Stimulated activated CD8-positive, alpha-beta memory T cell treated with anti-CD3 and anti-CD28 coated beads, Interleukin-15, amount 100 ng/mL, for 4 hours (primary cell): Measurements from ENCODE around the gene SLC16A11.
"Not testable (repeated sequence)": the region's sequence is repeated elsewhere in the genome, so short reads cannot be mapped to it uniquely, and the experiment has no call there.

ENCODE experiments used
- DNase-seq, 2 donors: peaks; one replicate each; pipeline ENCODE4 v3.0.0-alpha.2; 2020; ENCODE audit warnings: low read depth in 2 of 2

Gene SLC16A11

DNA sequence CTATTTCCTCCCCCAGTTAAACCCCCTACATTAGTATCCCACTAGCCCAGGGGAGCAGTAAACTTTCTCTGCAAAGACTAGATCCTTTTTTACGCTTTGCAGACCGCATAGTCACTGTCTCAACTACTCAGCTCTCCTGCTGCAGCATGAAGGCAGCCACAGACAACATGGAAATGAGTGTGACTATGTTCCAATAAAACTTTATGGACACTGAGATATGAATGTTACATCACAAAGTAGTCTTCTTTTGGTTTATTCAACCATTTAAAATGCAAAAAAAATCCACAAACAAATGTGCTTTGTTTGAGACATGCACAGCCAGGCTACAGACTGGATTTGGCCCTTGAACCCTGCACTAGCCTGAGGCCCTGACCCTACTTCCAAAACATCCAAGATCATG lies 33.4 kb downstream of the SLC16A11 start:
- no peak for DNase-seq

DNA sequence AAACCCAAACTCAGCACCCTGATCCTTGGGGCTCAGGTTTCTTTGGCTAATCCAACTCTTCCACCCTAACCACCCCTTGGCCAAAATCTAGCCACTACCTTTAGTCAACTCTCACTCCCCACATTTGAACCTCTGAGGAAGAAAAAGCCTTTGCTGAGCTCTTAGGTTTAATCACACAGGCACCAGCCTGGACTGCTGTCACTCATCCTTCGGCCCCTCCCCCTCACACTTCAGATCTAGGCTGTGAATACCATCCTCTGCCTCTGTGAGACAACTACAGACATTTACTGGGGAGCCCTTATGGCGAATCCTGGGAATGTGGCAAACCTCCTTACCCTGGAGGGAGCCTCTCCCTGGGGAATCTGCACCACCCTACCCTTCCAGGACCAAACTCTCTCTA lies 36.7 kb downstream of the SLC16A11 start:
- no peak for DNase-seq

DNA sequence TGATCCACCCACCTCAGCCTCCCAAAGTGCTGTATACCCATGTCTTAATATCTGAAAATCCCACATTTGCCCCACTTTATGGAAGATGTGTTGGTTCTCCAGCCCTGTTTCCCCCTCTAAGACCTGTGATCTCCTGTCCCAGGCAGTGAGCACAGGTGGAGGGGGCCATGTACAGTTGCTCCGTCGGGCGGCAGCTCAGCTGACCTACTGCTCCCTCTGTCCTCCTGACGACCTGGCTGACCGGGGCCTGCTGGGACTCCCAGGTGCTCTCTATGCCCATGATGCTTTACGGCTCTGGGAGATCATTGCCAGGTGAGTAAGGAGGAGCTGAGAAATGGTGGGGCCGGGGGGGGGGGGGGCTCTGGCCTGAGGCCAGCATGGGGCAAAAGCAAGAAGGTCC lies 38.2 kb downstream of the SLC16A11 start:
- DNase-seq: no peak

DNA sequence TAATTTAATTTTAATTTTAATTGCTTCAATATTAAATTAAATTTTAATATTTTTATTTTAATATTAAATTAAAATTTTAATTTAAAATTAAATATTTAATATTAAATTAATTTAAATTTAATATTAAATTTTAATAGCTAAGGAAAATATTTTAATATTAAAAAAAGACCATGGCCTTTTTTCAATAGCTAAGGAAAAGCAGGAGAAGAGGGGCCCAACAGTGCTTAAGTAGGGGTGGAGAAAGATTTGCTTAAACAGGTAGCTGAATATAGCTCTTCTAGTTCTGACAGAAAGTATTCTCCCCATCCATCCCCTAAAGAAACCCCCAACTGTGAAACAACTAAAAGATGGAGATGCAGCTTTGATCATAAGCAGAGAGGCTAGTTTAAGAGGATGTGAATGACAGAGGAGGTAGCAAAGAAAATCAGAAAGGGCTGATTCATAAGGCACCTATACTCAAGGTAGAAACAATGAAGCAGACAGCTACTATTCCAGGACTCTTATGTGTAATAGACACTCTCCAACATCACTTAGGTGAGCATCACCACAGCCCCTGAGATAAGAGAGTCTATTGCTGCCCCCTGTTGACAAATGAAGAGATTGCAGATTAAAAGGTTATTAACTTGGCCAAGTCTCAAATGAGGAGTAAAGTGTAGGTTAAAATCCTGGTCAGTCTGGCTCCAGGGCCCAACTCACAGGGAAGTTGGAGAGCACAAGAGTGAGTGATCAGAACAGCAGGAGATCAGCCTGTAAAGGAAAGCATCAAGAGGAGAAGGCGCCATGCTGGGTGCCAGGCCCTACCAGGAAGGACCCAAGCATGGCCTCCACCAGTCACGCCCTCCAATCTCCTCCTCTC lies 39.3 kb downstream of the SLC16A11 start:
- DNase-seq: no peak

DNA sequence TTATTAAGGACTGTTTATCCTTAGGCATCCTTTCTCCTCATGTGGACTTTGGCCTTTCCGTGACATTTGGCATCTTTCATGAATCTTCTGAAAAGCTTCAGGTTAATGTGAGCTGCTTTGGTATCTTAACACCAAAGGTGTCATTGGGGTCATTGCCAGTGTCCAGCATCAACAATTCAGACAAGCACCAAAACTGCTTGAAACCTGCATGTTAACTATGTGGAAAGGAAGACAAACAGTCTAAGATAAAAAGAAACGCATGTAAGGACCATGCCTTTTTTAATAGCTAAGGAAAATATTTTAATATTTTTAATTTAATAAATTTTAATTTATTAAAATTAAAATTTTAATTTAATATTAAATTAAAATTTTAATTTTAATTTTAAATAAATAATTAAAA lies 40.1 kb downstream of the SLC16A11 start:
- DNase-seq: no peak

DNA sequence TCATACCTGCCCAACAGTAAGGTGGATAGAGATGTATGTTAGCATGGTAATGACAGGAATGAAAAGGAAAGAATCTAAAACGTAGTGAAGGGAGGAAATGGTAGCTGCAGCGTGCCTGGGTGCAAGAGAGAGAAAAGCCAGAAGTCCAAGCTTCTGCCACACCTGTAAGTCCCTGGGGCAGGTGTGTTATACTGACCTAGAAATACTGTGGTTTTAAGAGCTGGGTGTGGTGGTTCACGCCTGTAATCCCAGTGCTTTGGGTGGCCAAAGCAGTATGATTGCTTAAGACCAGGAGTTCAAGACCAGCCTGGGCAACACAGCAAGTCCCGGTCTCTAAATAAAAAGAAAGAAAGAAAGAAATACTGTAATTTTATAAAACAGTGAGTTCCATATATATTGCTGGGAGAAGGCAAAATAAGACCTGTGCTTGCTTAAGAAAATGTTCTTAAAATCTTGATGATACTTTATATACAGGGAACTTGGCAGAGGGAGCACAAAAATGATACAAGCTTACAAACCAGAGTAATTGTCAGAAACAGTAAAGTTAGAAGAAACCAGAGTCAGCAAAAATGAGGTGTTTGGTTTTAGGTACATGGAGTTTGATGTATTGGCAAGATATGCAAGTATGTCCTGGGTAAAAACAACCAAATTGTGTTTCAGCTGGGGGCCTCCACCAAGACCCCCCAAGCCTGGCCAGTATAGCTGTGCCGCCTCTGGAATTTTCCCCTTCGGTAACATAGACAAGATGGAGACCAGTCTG lies 41.4 kb downstream of the SLC16A11 start:
- DNase-seq: no peak

DNA sequence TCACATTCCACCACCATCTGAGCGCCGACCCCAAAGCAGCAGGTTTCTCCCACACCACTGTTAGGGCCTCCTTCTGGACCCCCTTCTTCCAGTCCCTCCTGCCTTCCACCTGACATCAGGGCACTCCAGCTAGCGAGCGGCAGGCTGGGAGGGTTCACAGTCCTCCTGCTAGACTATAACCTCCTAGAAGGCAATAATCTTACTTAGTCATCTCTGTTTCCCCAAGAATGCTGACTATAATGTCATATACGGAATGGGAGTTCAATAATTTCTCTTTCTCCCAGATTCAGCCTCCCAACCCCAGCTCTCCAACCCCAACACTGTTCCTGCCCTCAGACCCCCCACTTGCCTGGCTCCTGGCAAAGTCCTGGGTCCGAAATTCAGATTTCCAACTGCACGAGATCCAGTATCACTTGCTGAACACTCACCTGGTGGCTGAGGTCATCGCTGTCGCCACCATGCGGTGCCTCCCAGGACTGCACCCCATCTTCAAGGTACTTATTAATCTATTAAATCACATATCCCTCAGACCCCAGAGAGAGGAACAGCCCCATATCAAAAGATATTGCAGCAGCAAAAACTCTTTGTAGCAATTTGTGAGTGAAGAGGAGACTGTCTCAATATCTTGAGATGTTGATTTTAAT lies 42.5 kb downstream of the SLC16A11 start:
- DNase-seq: no peak

DNA sequence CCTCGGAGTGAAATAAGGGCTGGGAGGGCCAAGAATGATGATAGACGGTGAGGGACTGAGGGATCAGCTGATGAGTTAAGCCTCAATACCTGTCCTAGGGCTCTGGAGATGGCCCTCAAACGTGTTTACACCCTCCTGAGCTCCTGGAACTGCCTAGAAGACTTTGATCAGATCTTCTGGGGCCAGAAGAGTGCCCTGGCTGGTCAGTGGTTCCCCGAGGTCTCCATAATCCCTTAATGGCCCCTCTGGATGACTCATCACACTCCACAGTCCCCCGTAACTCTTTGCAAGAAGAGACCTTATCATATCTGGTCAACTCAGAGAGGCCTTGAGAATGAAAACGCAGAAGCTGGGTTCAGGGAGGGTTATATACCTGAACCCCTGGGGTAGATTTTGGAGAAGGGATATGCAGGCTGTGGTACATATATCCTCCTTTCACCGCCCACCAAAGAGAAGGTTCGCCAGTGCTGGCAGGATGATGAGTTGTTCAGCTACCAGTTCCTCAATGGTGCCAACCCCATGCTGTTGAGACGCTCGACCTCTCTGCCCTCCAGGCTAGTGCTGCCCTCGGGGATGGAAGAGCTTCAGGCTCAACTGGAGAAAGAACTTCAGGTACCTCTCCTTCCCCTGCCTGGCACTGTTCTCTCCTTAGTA lies 44.9 kb downstream of the SLC16A11 start:
- no peak for DNase-seq

DNA sequence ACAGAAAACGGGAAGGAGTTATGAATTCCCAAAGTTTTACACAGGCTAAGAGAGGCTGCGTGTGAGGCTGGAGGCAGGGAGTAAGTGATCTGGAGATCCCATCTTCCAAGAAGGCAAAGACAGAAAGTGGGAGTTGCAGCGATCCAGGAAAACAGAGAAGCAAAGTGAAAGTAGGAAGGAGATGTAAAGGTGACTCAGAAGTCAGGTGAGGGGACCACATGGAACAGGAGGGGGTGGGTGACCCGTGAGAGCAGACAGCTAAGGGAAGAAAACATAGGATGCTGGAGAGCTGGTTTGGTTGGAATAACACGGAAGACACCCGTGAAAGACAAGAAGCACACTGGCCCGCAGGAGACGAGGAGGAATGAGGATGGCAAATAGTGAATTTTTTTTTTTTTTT lies 46.7 kb downstream of the SLC16A11 start:
- no peak for DNase-seq

DNA sequence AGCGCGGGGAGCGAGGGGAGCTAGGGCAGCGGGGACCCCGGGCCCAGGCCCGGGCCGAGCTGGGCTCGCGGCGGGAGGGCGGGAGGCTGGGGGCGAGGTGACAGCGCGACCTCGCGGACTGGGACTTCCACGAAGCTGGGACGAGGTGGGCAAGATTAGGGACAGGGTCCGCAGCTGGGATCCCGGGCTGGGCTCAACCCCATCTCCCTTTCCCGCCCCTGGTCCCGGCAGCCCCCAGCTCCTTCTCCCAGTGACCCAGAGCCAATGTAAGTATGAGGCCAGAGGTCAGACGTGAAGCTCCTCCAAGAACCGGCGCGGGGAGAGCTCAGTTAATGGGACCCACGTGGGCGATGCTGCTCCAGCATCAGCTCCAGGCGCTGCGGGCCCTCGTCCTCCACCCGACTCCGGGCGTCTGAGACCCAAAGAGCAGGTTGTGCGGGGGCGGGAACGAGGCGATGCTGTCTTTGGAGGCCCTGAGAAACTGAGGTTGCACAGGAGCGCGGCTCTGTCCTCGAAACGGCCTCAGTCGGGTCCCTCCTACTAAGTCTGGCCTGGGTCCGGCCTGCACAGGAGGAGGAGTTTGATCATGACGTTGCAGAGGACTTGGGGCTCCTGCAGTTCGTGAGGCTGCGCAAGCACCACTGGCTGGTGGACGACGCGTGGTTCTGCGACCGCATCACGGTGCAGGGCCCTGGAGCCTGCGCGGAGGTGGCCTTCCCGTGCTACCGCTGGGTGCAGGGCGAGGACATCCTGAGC lies 47.5 kb downstream of the SLC16A11 start:
- DNase-seq: no peak

DNA sequence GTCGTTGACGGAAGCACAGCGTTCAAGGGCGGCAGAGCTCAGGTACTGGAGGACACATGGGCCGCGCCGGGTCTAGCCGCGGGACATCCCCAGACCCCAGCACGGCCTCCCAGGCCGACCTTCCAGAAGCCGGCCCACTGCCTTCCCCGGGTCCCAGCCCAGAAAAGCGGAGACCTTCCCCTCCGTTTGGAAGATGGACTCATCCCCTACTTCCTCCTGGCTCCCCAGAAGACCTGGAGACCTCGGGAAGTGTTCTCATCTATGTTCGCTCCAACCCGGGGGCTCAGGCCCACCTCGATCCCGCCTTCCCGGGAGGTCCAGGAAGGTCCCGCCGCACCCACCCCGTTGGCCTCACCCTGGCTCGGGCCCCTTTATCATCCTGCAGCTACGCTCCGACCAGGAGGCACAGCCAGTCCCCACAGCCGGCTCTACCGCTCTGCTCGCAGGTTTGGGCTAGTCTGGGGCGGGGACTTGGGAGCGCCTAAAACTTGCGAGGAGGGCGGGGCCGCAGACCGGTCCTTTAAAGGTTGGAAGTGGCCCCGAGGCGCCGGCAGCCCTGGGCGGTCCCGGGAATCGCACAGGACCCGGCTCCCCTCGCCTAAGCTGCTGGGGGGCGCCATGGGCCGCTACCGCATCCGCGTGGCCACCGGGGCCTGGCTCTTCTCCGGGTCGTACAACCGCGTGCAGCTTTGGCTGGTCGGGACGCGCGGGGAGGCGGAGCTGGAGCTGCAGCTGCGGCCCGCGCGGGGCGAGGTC lies 48.2 kb downstream of the SLC16A11 start, which contains the start of gene ALOX12:
Gene ALOX12 (plus strand): TSS at position 550 of the 756 bp plus-strand sequence. CDS start 69 bp downstream, at position 619.
- no peak for DNase-seq

DNA sequence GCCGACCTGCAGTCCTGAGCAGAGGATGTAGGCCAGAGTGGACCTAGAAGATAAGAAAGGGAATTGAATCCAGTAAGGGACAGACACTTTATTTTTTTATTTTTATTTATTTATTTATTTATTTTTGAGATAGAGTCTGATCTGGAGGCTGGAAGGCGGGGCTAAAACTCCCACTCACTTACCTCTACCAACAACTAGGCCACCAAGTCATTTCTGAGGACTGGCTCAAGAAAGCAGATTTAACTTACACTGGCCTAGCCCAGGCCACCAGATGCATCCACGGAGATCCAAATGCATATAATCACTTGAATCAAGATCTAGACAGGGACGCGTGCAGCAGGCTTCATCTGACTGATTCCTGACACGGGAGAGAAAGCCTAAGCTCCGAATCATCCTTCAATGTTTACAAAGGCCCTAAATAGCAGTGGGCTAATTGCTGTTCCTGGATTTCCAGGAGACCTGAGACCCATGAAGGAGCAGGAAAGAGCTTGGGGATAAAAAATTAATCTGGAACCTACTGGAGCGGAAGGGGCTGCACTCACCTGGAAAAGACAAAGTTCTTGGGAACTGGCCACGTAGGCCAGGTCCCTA lies 49.1 kb downstream of the SLC16A11 start:
- no peak for DNase-seq

DNA sequence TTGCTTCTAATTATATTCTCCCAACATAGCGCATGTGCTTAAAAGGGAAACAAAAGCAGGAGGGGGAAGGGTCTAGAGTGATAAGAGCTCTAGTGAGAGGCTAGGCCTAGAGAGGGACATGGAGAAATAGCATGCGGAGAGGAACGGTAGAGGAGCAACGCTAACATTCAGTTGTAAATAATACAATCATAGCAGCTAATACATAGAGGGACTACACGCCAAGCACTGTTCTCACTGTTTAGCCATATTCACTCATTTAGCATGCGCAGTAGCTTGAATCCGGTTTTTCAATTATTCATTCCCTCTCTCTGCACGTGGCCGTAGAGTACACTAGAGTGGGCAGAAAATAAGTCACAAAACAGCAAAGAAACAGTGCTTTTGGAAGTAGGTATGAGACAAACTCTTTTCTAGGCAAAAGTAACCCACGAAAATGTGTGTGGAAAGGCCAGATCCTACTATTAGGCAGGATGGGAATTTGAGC lies 49.7 kb downstream of the SLC16A11 start:
- DNase-seq: no peak

DNA sequence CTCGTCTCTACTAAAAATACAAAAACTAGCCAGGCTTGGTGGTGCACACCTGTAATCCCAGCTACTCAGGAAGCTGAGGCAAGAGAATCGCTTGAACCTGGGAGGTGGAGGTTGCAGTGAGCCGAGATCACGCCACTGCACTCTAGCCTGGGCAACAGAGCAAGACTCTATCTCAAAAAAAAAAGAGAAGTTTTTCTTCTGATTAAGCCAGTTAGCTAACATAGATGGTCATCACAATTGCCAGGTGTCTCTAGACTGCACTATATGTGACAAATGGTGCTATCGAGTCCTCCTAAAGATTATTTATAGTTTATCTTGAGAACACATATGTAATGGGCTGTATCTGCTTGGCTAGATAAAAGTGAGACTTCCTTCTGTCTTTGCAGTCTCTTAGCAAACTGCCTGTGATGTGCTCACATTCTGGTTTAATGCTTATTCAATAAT lies 50.3 kb downstream of the SLC16A11 start:
- DNase-seq: not testable (repeated sequence)
